WTC11 (cell line): ENCODE results near the gene WWOX. TPM values are rescaled to one million over a fixed set of nuclear protein-coding genes. Genes with fewer than 3 reads are reported as not detected.

Experiments used
- ATAC-seq: fragments of 200-7000 bp; cut with Tn5 transposase; 2 replicates; pipeline ENCODE4 v1.10.0; 2021; ENCODE audit warnings: mild to moderate bottlenecking, moderate library complexity
- CTCF ChIA-PET: fragments of 300-600 bp; sonication (Branson Sonifier 250); formaldehyde crosslinking; loops from one replicate; lab custom pipeline; 2021; ENCODE audit warnings: antibody characterized with exemption; lab: Charles Lee
- POLR2A ChIA-PET: fragments of 350-600 bp; sonication (Branson Sonifier 250); formaldehyde crosslinking; loops from one replicate; lab custom pipeline; 2021; ENCODE audit warnings: antibody characterized with exemption; lab: Charles Lee
- DNase-seq: peaks from one replicate; pipeline ENCODE4 v3.0.0; 2021; ENCODE audit warnings: low spot score
- H3K27ac Mint-ChIP-seq: 2 replicates; pipeline ENCODE4 v1.8.0; 2021; ENCODE audit warnings: mixed read lengths
- H3K27me3 Mint-ChIP-seq: 2 replicates; pipeline ENCODE4 v1.8.0; 2021; ENCODE audit warnings: low read depth, mild to moderate bottlenecking, moderate library complexity, mixed read lengths
- H3K36me3 Mint-ChIP-seq: 2 replicates; pipeline ENCODE4 v1.8.0; 2021; ENCODE audit warnings: mixed read lengths
- H3K4me1 Mint-ChIP-seq: 2 replicates; pipeline ENCODE4 v1.8.0; 2022; ENCODE audit warnings: mixed read lengths
- H3K4me3 Mint-ChIP-seq: 2 replicates; pipeline ENCODE4 v1.8.0; 2021; ENCODE audit warnings: mild to moderate bottlenecking, moderate library complexity, mixed read lengths
- H3K9me3 Mint-ChIP-seq: 2 replicates; pipeline ENCODE4 v1.8.0; 2021; ENCODE audit warnings: mixed read lengths
- ATF1 ChIP-seq: sonication (generic); formaldehyde crosslinking; IDR thresholded peaks from 2 replicates; pipeline ENCODE4 v1.8.1; 2023; ENCODE audit warnings: mild to moderate bottlenecking, moderate library complexity, missing genetic modification reagents
- ATF6 ChIP-seq: sonication (generic); formaldehyde crosslinking; IDR thresholded peaks from 2 replicates; pipeline ENCODE4 v1.8.1; 2023; ENCODE audit warnings: mild to moderate bottlenecking, missing genetic modification reagents
- CREM ChIP-seq: sonication (generic); formaldehyde crosslinking; IDR thresholded peaks from 2 replicates; pipeline ENCODE4 v1.8.1; 2022; ENCODE audit warnings: mild to moderate bottlenecking, missing genetic modification reagents, moderate library complexity
- E2F1 ChIP-seq: sonication (generic); formaldehyde crosslinking; IDR thresholded peaks from 2 replicates; pipeline ENCODE4 v1.8.0; 2022; ENCODE audit warnings: mild to moderate bottlenecking, missing genetic modification reagents
- ELF4 ChIP-seq: sonication (generic); formaldehyde crosslinking; IDR thresholded peaks from 2 replicates; pipeline ENCODE4 v1.8.1; 2022; ENCODE audit warnings: low read depth, mild to moderate bottlenecking, moderate library complexity, missing genetic modification reagents
- FOXJ3 ChIP-seq: sonication (generic); formaldehyde crosslinking; IDR thresholded peaks from 2 replicates; pipeline ENCODE4 v1.9.0; 2021; ENCODE audit warnings: missing genetic modification reagents, mild to moderate bottlenecking, borderline replicate concordance
- FOXP1 ChIP-seq: sonication (generic); formaldehyde crosslinking; IDR thresholded peaks from 2 replicates; pipeline ENCODE4 v1.8.0; 2022; ENCODE audit warnings: missing genetic modification reagents, mild to moderate bottlenecking, moderate library complexity, borderline replicate concordance
- IRF1 ChIP-seq: sonication (generic); formaldehyde crosslinking; IDR thresholded peaks from 2 replicates; pipeline ENCODE4 v1.8.0; 2023; ENCODE audit warnings: missing genetic modification reagents
- KAT7 ChIP-seq: sonication (generic); formaldehyde crosslinking; IDR thresholded peaks from 2 replicates; pipeline ENCODE4 v1.8.1; 2023; ENCODE audit warnings: missing genetic modification reagents, mild to moderate bottlenecking, borderline replicate concordance
- MXD4 ChIP-seq: fragments of 250-450 bp; sonication (Bioruptor Pico); IDR thresholded peaks from 2 replicates; pipeline ENCODE4 v1.8.0; 2021; ENCODE audit warnings: mild to moderate bottlenecking, moderate library complexity, borderline replicate concordance
- STAT6 ChIP-seq: sonication (generic); formaldehyde crosslinking; conservative IDR thresholded peaks from 2 replicates; pipeline ENCODE4 v1.8.1; 2023; ENCODE audit warnings: mild to moderate bottlenecking, low read depth, missing genetic modification reagents, moderate library complexity
- TCF7 ChIP-seq: sonication (generic); formaldehyde crosslinking; IDR thresholded peaks from 2 replicates; pipeline ENCODE4 v1.8.0; 2022; ENCODE audit warnings: mild to moderate bottlenecking, low read depth, missing genetic modification reagents, moderate library complexity
- TEAD4 ChIP-seq: sonication (generic); formaldehyde crosslinking; IDR thresholded peaks from 2 replicates; pipeline ENCODE4 v1.8.0; 2022; ENCODE audit warnings: mild to moderate bottlenecking, missing genetic modification reagents
- TP53 ChIP-seq: sonication (generic); formaldehyde crosslinking; IDR thresholded peaks from 2 replicates; pipeline ENCODE4 v1.8.1; 2023; ENCODE audit warnings: mild to moderate bottlenecking, missing genetic modification reagents
- ZNF121 ChIP-seq: sonication (generic); formaldehyde crosslinking; IDR thresholded peaks from 2 replicates; pipeline ENCODE4 v1.8.0; 2023; ENCODE audit warnings: missing genetic modification reagents
- ZNF138 ChIP-seq: sonication (generic); formaldehyde crosslinking; conservative IDR thresholded peaks from 2 replicates; pipeline ENCODE4 v1.8.1; 2022; ENCODE audit warnings: mild to moderate bottlenecking, moderate library complexity, missing genetic modification reagents
- ZNF219 ChIP-seq: sonication (generic); formaldehyde crosslinking; IDR thresholded peaks from 2 replicates; pipeline ENCODE4 v1.8.0; 2023; ENCODE audit warnings: missing genetic modification reagents, mild to moderate bottlenecking, borderline replicate concordance
- ZNF263 ChIP-seq: sonication (generic); formaldehyde crosslinking; IDR thresholded peaks from 2 replicates; pipeline ENCODE4 v1.8.1; 2022; ENCODE audit warnings: low read depth, mild to moderate bottlenecking, moderate library complexity, missing genetic modification reagents
- ZNF423 ChIP-seq: fragments of 250-450 bp; sonication (Bioruptor Pico); IDR thresholded peaks from 2 replicates; pipeline ENCODE4 v2.1.2; 2022; ENCODE audit warnings: mild to moderate bottlenecking, moderate library complexity
- ZNF512 ChIP-seq: sonication (generic); formaldehyde crosslinking; IDR thresholded peaks from 2 replicates; pipeline ENCODE4 v1.8.1; 2022; ENCODE audit warnings: missing genetic modification reagents, borderline replicate concordance
- ZSCAN18 ChIP-seq: fragments of 250-450 bp; sonication (Bioruptor Pico); IDR thresholded peaks from 2 replicates; pipeline ENCODE4 v2.1.2; 2022; ENCODE audit warnings: mild to moderate bottlenecking, moderate library complexity
- total RNA-seq: library from RNA; stranded (reverse); gene quantifications from 3 replicates; pipeline ENCODE4 v1.2.3, GENCODE V29; 2021
- TF ChIP-seq, protein P1 (sequence below): sonication (generic); formaldehyde crosslinking; IDR thresholded peaks from 2 replicates; pipeline ENCODE4 v1.8.0; 2022; ENCODE audit warnings: mild to moderate bottlenecking, missing genetic modification reagents

WWOX gene
- total RNA-seq, 1 experiment from 2014 or later, result 15.7 TPM

DNA sequence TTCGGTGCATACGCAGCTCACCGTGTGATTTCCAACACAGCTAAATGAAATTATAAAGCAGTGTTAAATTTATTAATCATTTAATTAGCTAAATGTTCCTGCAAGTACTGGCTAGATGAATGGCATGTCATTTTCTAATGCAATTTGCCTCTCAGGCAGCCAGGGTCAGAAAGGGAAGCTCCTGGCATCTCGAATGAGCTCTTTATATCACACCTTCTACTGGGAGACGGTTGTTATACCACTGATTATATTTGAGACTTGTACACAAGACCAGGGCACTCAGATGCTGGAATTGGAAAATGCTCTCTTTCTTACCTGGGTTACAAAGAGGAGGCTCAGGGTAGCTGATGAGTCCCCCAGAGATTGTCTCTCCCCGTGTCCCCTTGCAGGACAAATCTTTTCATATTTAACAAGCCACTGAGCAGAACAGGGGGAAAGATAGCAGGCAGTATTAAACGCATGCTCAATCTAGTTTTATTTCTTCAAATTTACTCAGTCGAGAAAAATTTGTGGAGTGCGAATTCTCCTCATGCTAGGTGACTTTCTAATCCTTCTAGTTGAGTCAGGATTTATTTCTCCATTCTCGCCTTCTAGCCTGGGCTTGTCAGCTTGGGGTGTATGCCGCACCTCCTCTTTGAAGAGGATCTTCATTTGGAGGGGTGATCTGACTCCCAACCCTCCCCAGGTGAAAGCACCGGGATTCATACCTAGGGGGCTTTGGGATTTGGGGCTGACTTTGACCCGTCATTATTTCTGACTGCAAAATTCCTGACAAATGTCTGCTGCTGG lies 1060.0 kb downstream of the WWOX start:
- ChIA-PET POLR2A (interaction anchor here (0.5 kb wide), 1 partner anchor 457 kb away, joined by 3 read pairs; no protein-coding TSS in a partner anchor), CTCF (interaction anchor here (0.6 kb wide), 1 partner anchor 145 kb away, joined by 3 read pairs; no protein-coding TSS in a partner anchor)
- DNase-seq (no peak), ATAC-seq (no peak)
- no peak for TF ChIP-seq TEAD4 (CRISPR knock-in tag)
- no peak for TF ChIP-seq ATF6 (CRISPR knock-in tag)
- TF ChIP-seq ATF1 (CRISPR knock-in tag), result no peak
- TF ChIP-seq IRF1 (CRISPR knock-in tag), result no peak
- TF ChIP-seq ZNF263, result no peak
- TF ChIP-seq ZNF219 (CRISPR knock-in tag), result no peak
- TF ChIP-seq, protein P1, sequence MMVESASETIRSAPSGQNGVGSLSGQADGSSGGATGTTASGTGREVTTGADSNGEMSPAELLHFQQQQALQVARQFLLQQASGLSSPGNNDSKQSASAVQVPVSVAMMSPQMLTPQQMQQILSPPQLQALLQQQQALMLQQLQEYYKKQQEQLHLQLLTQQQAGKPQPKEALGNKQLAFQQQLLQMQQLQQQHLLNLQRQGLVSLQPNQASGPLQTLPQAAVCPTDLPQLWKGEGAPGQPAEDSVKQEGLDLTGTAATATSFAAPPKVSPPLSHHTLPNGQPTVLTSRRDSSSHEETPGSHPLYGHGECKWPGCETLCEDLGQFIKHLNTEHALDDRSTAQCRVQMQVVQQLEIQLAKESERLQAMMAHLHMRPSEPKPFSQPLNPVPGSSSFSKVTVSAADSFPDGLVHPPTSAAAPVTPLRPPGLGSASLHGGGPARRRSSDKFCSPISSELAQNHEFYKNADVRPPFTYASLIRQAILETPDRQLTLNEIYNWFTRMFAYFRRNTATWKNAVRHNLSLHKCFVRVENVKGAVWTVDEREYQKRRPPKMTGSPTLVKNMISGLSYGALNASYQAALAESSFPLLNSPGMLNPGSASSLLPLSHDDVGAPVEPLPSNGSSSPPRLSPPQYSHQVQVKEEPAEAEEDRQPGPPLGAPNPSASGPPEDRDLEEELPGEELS (CRISPR knock-in tag), result no peak
- no peak for TF ChIP-seq ELF4 (CRISPR knock-in tag)
- TF ChIP-seq CREM (CRISPR knock-in tag), result no peak
- no peak for TF ChIP-seq ZSCAN18
- TF ChIP-seq ZNF512, result no peak
- Mint-ChIP-seq H3K36me3 (no peaks in the 10 kb centered on the region), H3K27me3 (no peaks in the 10 kb centered on the region), H3K4me3 (no peak overlapping the region), H3K4me1 (peaks cover 39% of the 10 kb centered on the region), H3K9me3 (no peaks in the 10 kb centered on the region), H3K27ac (no peak overlapping the region)

GRCh38 chr16:79162977-79163376 lies 1063.5 kb downstream of the WWOX start:
- DNase-seq, result no peak
- H3K27me3 Mint-ChIP-seq, result no peaks in the 10 kb centered on the region
- H3K4me1 Mint-ChIP-seq, result peaks cover 43% of the 10 kb centered on the region
- POLR2A ChIA-PET, result no interaction called here
- CTCF ChIA-PET, result no interaction called here
- H3K9me3 Mint-ChIP-seq, result peaks cover 8% of the 10 kb centered on the region
- H3K27ac Mint-ChIP-seq, result no peak overlapping the region
- no peak for ATAC-seq
- no peak overlapping the region for H3K4me3 Mint-ChIP-seq
- H3K36me3 Mint-ChIP-seq, result peaks cover 8% of the 10 kb centered on the region
- no peak for TF ChIP-seq TCF7 (CRISPR knock-in tag)
- no peak for TF ChIP-seq KAT7
- no peak for TF ChIP-seq ZNF423 (CRISPR knock-in tag)
- no peak for TF ChIP-seq FOXJ3 (CRISPR knock-in tag)
- TF ChIP-seq MXD4 (CRISPR knock-in tag), result no peak
- TF ChIP-seq ZNF138 (CRISPR knock-in tag), result no peak
- no peak for TF ChIP-seq ZNF121 (CRISPR knock-in tag)
- no peak for TF ChIP-seq FOXP1 (CRISPR knock-in tag)
- no peak for TF ChIP-seq STAT6 (CRISPR knock-in tag)
- TF ChIP-seq TP53, result no peak
- TF ChIP-seq E2F1 (CRISPR knock-in tag), result no peak
